ENCODE measurements around the gene NRG2. TPM values are rescaled to one million over a fixed set of nuclear protein-coding genes. Genes with fewer than 3 reads are reported as not detected.

The NRG2 gene
- polyA plus RNA-seq, 3 donors, result 0.72 to 1.7 (median 1.5) TPM

GRCh38 chr5:139975306-139975705 lies 67.8 kb downstream of the NRG2 start:
- DNase-seq (ENCODE audit: low read depth in 3 of 3, low spot score in 2 of 3), result no peak

GRCh38 chr5:139974661-139975060 lies 68.4 kb downstream of the NRG2 start:
- no peak for DNase-seq (ENCODE audit: low read depth in 3 of 3, low spot score in 2 of 3)

DNA sequence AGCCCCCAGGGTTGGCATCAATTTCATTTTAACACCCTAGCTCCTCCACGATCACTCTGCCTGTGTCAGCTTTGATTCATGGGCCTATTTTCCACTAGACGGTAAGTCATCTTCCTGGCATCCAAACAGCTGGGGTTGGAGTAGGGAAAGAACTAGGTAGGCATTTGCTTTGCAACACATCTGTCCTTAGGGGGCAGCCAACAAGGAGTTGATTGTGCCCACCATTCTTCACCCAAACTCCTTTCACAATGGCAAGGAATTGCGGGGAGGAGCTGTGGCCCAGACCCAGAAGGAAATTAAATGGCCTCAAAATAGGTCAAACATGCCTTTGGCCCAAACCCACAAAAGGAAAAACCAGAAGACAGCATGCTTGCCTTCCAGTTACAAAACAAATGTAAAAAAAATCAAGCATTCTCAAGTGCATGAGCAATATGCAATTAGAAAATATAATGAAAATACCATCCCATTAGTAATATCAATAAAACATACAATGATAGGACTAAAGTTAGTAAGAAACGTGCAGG lies 71.8 kb downstream of the NRG2 start:
- no peak for DNase-seq (ENCODE audit: low read depth in 3 of 3, low spot score in 2 of 3)

DNA sequence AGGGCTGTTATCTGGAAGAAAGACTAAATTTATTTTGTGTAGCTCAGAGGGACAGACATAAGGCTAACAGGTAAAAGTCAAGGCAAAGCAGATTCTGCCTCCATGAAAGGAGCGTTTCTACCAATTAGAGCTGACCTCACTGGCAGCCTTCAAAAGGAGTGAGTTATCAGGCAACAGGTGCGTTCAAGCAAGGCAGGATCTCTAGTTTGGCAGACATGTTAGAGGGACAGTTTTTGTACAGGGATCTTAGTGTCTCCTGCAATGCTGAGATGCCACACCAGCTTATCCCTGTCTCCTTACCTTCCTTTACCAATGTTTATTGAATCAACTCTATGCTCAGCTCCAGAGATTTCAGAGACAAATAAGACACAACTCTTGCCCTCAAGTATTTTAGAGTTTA lies 73.8 kb downstream of the NRG2 start:
- no peak for DNase-seq (ENCODE audit: low read depth in 3 of 3, low spot score in 2 of 3)

DNA sequence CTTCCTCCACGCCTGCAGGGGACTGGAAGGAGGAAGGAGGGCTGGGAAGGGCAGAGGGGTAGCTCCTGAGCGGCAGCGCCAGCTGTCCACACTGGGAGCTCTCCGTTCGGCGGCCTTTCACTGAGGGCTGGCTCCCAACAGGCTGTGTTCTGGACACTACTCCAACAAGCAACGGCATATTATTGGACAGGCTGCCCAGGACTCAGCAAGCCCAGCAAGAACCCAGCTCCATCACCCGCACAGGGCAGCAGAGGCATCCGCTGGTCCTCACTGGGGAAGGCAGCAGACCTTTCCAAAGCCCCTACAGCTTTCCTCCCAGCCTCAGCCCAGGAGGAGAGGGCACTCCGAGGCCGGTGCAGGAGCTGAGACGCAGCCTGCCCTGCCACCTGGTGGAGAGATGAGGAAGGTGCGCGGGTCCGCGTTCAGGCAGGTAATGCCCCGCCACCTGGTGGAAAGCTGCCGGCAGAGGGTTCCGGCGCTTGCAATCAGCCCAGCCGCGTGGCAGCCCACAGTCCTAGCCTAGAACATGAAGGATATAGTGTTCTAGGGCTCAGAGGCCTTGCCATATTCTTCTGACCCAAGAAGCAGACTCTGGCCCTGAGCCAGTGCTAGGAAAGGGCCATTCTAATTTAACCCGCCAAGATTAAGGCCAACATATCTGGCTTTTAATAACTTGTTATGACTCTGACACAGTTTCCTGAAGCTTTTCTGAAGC lies 74.4 kb downstream of the NRG2 start:
- DNase-seq (ENCODE audit: low read depth in 3 of 3, low spot score in 2 of 3), result peak; percentile 67 to 69 (median 68)

GRCh38 chr5:139967353-139967752 lies 75.7 kb downstream of the NRG2 start:
- no peak for DNase-seq (ENCODE audit: low read depth in 3 of 3, low spot score in 2 of 3)

DNA sequence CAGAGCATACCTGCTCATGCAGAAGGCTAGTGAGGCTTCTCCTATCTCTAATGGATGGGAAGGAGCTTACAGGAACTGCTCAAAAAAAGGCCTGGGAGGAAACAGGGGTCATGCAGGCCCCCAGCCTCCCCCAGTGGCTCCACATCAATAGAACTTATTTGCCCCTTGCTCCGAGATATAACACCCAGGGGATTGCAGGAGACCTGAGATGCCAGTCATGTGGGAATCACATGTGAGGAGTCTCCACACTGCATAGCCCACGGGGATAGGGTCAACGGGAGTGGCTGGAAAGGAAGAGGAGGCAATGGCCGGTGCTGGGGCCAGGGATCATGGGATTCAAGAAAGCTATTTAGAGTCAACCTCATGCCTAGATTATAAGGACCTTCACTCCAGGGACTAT lies 76.2 kb downstream of the NRG2 start:
- DNase-seq (ENCODE audit: low read depth in 3 of 3, low spot score in 2 of 3), result no peak

DNA sequence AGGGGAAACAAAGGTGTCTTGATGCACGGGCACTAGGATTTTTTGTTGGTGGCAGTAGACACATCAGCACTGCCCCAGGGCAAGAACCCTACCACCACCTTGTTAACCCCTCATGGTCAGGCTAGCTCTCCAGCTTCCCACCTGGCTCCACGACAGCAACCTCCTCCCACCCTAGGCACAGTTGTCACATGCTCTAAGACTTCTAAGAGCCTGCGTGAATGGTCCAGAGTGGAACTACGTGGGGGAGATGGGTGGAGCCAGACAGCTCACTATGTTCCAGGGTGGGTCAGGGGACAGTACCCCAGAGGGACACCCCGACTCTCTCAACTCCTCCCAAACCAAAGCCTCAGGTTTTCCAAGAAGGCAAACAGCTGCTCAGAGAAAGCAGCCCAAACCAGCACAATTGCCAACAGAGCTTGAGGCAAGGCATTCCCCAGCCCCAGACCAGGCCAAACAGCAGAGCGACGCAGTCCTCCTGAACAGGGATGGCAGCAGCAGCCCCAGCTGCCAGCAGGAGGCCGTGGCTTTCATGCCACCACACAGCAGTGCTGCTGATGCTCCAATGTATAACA lies 78.0 kb downstream of the NRG2 start:
- DNase-seq (ENCODE audit: low read depth in 3 of 3, low spot score in 2 of 3), result no peak

DNA sequence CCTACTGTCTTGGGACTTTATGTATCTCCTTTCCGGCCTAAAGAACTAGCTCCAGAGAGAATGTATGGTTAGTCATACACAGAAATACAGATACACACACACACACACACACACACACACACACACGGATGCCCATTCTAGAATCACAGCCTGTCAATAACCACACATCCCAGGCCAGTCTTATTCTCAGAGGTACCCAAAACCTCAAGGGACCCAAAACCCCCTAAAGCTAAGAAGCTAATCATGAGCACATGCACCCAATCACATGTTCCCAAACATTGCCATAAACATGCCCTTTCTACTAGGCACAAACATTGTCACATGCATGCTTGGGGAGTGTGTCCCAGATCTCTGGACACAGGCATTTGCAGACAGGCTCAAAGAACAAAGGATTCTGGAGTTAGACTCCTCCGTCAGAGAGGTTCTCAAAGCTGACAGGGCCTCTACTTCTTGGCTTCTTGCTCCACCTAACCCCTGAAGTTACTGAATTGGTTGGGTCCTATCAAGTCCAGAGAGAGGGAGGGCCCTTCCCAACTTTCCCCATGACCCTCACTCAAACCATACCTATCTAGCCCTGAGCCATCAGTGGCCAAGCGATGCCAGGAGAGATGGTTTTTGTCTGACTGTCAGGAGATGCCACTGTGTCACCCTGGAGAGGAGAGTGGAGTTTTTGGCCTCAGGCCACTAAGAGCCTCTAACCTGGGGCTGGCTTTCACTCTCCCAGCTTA lies 78.7 kb downstream of the NRG2 start:
- no peak for DNase-seq (ENCODE audit: low read depth in 3 of 3, low spot score in 2 of 3)

DNA sequence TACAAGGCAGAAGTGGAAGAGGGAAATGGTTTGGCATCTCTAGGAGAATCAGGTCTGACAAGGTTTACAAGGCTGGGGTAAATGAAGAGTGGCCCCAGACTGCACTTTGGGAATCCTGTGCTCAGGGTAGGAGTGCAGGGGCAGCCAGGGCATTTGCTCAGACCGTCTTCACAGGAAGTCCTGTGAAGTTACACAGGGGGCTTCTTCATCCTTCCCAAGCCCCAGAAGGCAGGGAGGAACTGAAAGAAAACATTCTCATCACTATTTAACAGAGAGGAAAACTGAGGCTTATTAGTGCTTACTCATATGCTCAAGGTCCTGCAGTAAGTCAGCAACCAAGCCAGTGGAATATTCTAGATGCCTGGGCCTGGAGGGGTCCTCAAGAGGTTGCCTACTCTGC lies 80.7 kb downstream of the NRG2 start:
- no peak for DNase-seq (ENCODE audit: low read depth in 3 of 3, low spot score in 2 of 3)

DNA sequence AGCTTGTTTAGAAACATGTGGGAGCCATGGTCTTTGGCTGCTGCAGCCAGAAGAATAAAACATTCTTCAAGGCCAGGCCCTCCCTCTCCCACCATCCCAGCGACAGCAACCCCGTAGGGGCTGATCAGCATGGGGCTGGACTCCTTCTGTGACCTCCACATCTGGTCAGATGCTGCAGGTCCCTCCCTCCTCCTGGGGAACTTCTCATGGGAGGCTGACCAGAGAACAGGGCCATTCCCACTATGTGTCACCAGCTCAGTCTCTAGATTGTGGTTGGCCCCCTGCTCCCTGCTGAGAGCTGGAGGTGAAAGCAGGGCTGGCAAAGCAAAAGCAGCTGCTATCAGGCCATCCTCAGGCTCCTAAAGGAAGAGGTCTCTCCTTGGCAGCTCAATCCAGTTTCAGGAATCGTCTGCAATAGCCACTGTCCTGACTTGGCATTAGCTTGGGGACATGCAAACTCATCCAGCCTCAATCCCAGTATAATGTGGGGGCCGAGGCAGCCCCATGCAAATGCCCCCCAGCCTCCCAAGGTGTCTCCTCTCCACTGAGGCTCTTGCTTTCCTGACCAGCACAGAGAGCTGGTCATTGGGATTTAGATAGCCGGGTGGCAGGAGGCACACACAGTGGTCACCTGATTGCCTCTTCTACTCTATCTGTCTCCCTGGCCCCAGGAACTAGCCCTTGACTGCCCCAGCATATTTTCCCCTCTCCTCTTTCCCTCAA lies 81.5 kb downstream of the NRG2 start:
- DNase-seq (ENCODE audit: low read depth in 3 of 3, low spot score in 2 of 3), result no peak

DNA sequence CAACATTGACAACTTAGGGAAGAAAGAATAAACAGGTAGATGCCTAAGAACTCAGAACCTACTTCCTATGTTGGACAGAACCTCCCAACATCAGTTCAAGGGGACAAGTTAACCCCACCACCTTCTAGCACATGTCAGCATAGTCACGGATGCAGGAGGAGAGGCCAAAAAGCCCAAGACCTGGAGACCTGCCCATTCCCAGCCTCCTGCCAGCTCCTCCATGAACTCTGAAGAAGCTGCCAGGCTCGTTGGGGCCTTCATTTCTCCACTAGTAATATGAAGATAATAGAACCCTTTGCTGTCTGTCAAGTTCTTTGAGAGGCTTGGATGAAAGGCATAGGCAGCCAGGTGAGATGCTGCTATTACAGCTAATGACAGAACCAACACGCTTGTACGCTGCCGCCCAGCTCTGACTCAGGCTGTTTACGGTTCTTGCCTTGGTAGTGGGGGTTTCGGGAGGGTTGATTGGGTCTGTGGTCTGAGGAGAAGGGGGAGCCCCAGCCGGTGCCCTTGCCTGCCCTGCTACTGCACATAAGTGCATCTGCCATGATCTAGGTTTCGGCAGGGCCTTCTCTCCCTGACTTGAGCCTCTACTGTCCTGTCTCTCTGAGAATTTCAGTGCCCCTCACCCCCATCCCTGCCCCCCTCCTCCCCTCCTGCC lies 82.2 kb downstream of the NRG2 start:
- no peak for DNase-seq (ENCODE audit: low read depth in 3 of 3, low spot score in 2 of 3)

DNA sequence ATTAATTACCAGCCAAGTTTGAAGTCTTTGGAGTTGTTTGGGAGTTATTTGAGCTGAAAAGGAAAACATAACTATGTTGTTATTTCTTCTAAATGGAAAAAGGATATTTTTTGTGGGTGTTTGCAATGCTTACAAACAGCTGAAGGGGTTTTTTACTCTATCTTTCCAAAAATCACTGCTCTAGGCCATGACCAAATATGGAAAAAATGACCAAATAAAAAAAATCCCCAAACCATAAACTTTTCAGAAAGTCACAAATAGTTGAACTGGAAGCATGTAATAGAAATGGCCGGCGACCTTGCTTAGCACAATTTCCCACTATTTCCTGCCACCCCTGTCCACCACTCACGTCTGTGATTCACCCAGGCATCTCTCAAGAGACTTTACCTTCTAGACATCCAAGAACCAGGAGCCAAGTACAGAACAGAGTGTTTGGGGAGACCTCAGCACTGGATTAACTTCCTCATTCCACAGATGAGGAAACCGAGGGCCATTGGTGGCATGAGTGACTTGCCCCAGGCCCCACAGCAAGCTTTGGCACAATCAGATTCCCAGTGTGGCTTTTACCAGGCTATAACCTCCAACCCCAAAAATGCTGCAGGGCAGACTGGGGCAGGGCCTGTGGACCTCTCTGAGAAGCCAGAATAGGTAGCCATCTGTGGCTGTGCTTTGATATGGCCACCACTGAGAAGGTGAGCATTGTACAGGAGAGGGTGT lies 84.5 kb downstream of the NRG2 start:
- DNase-seq (ENCODE audit: low read depth in 3 of 3, low spot score in 2 of 3), result no peak

- no peak for DNase-seq (ENCODE audit: low read depth in 3 of 3, low spot score in 2 of 3)
Measured at GRCh38 chr5:139956342-139956741, 86.8 kb downstream of the NRG2 start.

DNA sequence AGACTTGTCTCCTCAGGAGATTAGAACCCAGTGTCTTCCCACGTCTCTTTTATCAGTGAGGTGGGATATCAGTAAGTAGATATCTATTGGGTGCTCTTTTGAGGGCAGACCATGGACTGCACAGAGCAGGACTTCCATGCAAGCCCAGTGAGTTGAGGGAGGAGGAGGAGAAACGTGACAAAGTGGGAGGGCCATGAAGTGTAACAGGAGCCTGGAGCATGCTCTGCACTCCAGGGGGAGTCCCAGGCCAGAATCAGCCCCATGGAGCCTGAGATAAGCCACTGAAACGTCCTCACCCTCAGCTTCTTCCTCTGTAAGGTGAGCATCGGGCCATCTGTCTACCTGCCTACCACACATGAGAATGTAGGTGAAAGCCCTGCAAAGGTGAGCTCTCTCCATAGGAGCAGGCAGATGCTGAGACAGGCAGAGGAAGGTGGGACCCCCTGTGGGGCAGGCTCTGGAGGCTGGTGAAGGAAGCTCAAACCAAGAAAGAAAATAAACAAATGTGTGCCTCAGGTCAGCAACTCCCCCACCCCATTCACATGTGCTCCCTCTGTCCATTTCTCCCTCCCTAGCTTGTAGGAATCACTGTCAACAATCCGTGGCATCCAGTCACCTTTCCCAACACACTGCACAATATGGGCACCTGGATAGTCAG lies 87.4 kb downstream of the NRG2 start:
- no peak for DNase-seq (ENCODE audit: low read depth in 3 of 3, low spot score in 2 of 3)

GRCh38 chr5:139955053-139955605 lies 88.0 kb downstream of the NRG2 start:
- no peak for DNase-seq (ENCODE audit: low read depth in 3 of 3, low spot score in 2 of 3)

DNA sequence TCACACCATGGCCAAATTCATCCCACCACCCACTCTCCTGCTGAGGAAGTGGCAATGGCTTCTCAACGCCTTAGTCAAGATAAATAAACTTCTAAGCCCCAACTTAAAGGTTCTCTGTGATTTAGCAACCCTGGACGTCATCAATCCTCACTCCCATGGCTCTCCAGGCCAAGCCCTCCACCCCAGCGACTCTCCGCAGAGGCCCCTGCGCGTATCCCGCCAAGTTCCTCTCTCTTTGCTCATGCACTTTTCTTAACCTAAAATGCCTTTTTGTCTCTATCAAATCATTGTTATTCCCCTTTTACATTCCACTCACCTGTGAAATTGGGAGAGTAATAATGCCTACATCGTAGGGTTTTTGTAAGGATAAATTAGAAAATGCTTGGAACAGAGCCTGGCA lies 88.6 kb downstream of the NRG2 start:
- no peak for DNase-seq (ENCODE audit: low read depth in 3 of 3, low spot score in 2 of 3)

- DNase-seq (ENCODE audit: low read depth in 3 of 3, low spot score in 2 of 3), result no peak
Measured at GRCh38 chr5:139954022-139954421, 89.1 kb downstream of the NRG2 start.

DNA sequence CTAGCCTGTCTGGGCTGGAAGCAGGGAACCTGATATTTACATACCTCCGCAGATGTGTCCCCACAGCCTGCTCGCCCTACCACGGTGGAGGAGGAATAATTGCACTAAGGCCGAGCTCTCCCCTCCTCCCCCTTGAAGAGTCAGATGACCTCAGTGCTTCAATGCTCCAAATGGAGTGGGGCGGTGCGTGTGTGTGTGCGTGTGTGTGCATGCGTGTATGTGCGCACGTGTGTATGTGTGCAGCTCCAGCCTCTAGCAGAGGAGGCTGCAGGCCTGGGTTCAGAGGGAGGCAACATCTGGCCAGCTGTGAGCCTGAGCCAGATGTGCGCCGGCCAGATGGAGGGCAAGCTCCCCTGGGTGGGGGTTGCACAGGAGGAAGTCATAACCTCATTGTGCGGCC lies 90.5 kb downstream of the NRG2 start:
- no peak for DNase-seq (ENCODE audit: low read depth in 3 of 3, low spot score in 2 of 3)

Data from right renal cortex interstitium (tissue), 3 donors.